ENCODE measurements around the gene SHANK1.

- TF ChIP-seq POLR2A (IDR thresholded peaks at IDR 0.05) = no peak
- no peak for TF ChIP-seq CTCF (IDR thresholded peaks at IDR 0.05)
Observed at GRCh38 chr19:50647879-50648615, 71.6 kb downstream of the SHANK1 start.
